HG02884 (cell line): ENCODE results near the gene XG.
"Not testable (repeated sequence)": the region's sequence is repeated elsewhere in the genome, so short reads cannot be mapped to it uniquely, and the experiment has no call there.

Experiments
- ATAC-seq: cut with Tn5 transposase; IDR thresholded peaks from one replicate; pipeline ENCODE4 v1.9.1; 2021; ENCODE audit warnings: mild to moderate bottlenecking, moderate library complexity; ENCODE audit not compliant: unreplicated experiment

Gene XG

GRCh38 chrX:2751874-2752300, at the start of gene XG:
Gene XG (plus strand): TSS chrX:2752040. CDS start chrX:2752275, 235 bp downstream.
- not testable (repeated sequence) for ATAC-seq

- no peak for ATAC-seq
Measured at GRCh38 chrX:2703991-2704369, 47.9 kb upstream of the XG start.

- no peak for ATAC-seq
Measured at GRCh38 chrX:2705046-2705832, 46.6 kb upstream of the XG start.

- ATAC-seq, result peak; percentile 84
Measured at GRCh38 chrX:2707334-2707760, 44.5 kb upstream of the XG start.

GRCh38 chrX:2708021-2708420, 43.8 kb upstream of the XG start:
- no peak for ATAC-seq

GRCh38 chrX:2708592-2709188, 43.1 kb upstream of the XG start:
- no peak for ATAC-seq

- ATAC-seq, result no peak
Measured at GRCh38 chrX:2709556-2709955, 42.3 kb upstream of the XG start.

GRCh38 chrX:2710041-2710840, 41.6 kb upstream of the XG start:
- no peak for ATAC-seq

- ATAC-seq, result no peak
Measured at GRCh38 chrX:2711441-2711840, 40.4 kb upstream of the XG start.

- ATAC-seq, result no peak
Measured at GRCh38 chrX:2712428-2712827, 39.4 kb upstream of the XG start.

GRCh38 chrX:2712890-2713840, 38.7 kb upstream of the XG start:
- no peak for ATAC-seq

- ATAC-seq, result no peak
Measured at GRCh38 chrX:2714551-2714950, 37.3 kb upstream of the XG start.

GRCh38 chrX:2715066-2715600, 36.7 kb upstream of the XG start:
- ATAC-seq, result no peak

GRCh38 chrX:2717312-2717711, 34.5 kb upstream of the XG start:
- ATAC-seq, result no peak

GRCh38 chrX:2718821-2719220, 33.0 kb upstream of the XG start:
- no peak for ATAC-seq

- ATAC-seq, result no peak
Measured at GRCh38 chrX:2719774-2720447, 31.9 kb upstream of the XG start.

GRCh38 chrX:2723286-2723879, 28.5 kb upstream of the XG start:
- ATAC-seq, result no peak

- not testable (repeated sequence) for ATAC-seq
Measured at GRCh38 chrX:2727264-2727663, 24.6 kb upstream of the XG start.

- no peak for ATAC-seq
Measured at GRCh38 chrX:2732076-2732475, 19.8 kb upstream of the XG start.
